Endothelial cell of umbilical vein (primary cell): ENCODE results near the gene RIMS3. TPM values are rescaled to one million over a fixed set of nuclear protein-coding genes. Genes with fewer than 3 reads are reported as not detected.

Source experiments
- BruUV-seq: library from RNA; stranded (reverse); fragments of 400-500 nt; replicated peaks from 2 replicates; lab custom pipeline; 2021; lab: Mats Ljungman, UMichigan
- CTCF ChIA-PET: fragments of 300-600, 350-600 bp; sonication (Branson Sonifier 250); formaldehyde crosslinking; loops from one replicate; lab custom pipeline; 2021; ENCODE audit warnings: antibody characterized with exemption, inconsistent platforms; lab: Charles Lee
- POLR2A ChIA-PET: fragments of 300-600, 350-600 bp; sonication (Branson Sonifier 250); formaldehyde crosslinking; loops from one replicate; lab custom pipeline; 2021; ENCODE audit warnings: antibody characterized with exemption, inconsistent platforms; lab: Charles Lee
- DNase-seq: peaks from one replicate; pipeline ENCODE4 v3.0.0-alpha.2; 2011; ENCODE audit warnings: low read depth, low spot score
- FAIRE-seq: peaks from 2 replicates; lab custom pipeline; 2011; peaks lifted over from hg19 to GRCh38; lab: Jason Lieb, UNC
- H2AFZ ChIP-seq: 2 replicates; pipeline ENCODE4 v1.6.0; 2012; ENCODE audit warnings: low read depth, low read length, control low read depth, inconsistent platforms
- H3K27ac ChIP-seq: 2 replicates; pipeline ENCODE4 v1.5.1; 2011; ENCODE audit warnings: low read depth, mild to moderate bottlenecking, control low read depth, low read length, moderate library complexity; ENCODE audit not compliant: insufficient read depth
- H3K27me3 ChIP-seq, 2 experiments: 2 replicates each; pipeline versions ENCODE4 v1.6.0 to v1.6.1; 2011; ENCODE audit warnings: low read length in 2 of 2, mixed read lengths in 1 of 2; ENCODE audit not compliant: control insufficient read depth in 2 of 2, insufficient read depth in 2 of 2
- H3K36me3 ChIP-seq, 2 experiments: 2 replicates in 1 of 2; 3 replicates in 1 of 2; pipeline ENCODE4 v1.5.1; 2011; ENCODE audit warnings: low read length in 2 of 2, mild to moderate bottlenecking in 1 of 2, moderate library complexity in 1 of 2; ENCODE audit not compliant: control insufficient read depth in 2 of 2, insufficient read depth in 2 of 2; ENCODE audit errors: extremely low read depth in 1 of 2
- H3K4me1 ChIP-seq: 3 replicates; pipeline ENCODE4 v1.5.1; 2011; ENCODE audit warnings: mild to moderate bottlenecking, low read length; ENCODE audit not compliant: control insufficient read depth, insufficient read depth; ENCODE audit errors: extremely low read depth
- H3K4me2 ChIP-seq: 2 replicates; pipeline ENCODE4 v1.6.1; 2011; ENCODE audit warnings: low read length, control low read depth, mixed read lengths; ENCODE audit not compliant: insufficient read depth
- H3K4me3 ChIP-seq, 3 experiments: fragments of 200-600 bp in 1 of 3; sonication (generic), shearing (Covaris generic) in 1 of 3; replicated peaks in 1 of 3; 2 replicates each; pipeline ENCODE4 v1.5.1; 2011 to 2016; ENCODE audit warnings: control low read depth in 3 of 3, low read length in 3 of 3, mild to moderate bottlenecking in 2 of 3, inconsistent platforms in 1 of 3, low read depth in 1 of 3, moderate library complexity in 1 of 3; ENCODE audit not compliant: insufficient read depth in 1 of 3
- H3K79me2 ChIP-seq: 2 replicates; pipeline ENCODE4 v1.6.0; 2012; ENCODE audit warnings: low read length, inconsistent platforms; ENCODE audit not compliant: control insufficient read depth, insufficient read depth
- H3K9ac ChIP-seq: replicated peaks from 2 replicates; pipeline ENCODE3; 2011; ENCODE audit warnings: low read length, control low read depth; ENCODE audit not compliant: insufficient read depth; ENCODE audit errors: extremely low read depth
- H3K9me1 ChIP-seq: replicated peaks from 3 replicates; pipeline ENCODE4 v1.6.0; 2011; ENCODE audit warnings: mild to moderate bottlenecking, low read length; ENCODE audit not compliant: control insufficient read depth, insufficient read depth; ENCODE audit errors: extremely low read depth
- H3K9me3 ChIP-seq: replicated peaks from 2 replicates; pipeline ENCODE4 v1.5.1; 2012; ENCODE audit warnings: low read length, inconsistent platforms; ENCODE audit not compliant: control insufficient read depth, insufficient read depth
- H4K20me1 ChIP-seq: replicated peaks from 2 replicates; pipeline ENCODE3; 2011; ENCODE audit warnings: mild to moderate bottlenecking, low read length; ENCODE audit not compliant: control insufficient read depth, insufficient read depth; ENCODE audit errors: extremely low read depth
- EZH2 ChIP-seq: IDR thresholded peaks from 2 replicates; pipeline ENCODE4 v1.6.1; 2012; ENCODE audit warnings: borderline replicate concordance, low read depth, mild to moderate bottlenecking, moderate library complexity, low read length, inconsistent platforms; ENCODE audit not compliant: severe bottlenecking
- FOS ChIP-seq: IDR thresholded peaks from 2 replicates; pipeline ENCODE4 v1.6.1; 2011; ENCODE audit warnings: mild to moderate bottlenecking, low read length, moderate library complexity, borderline replicate concordance; ENCODE audit not compliant: insufficient read depth
- GATA2 ChIP-seq: IDR thresholded peaks from 2 replicates; pipeline ENCODE4 v1.7.0; 2011; ENCODE audit warnings: low read depth, mild to moderate bottlenecking, moderate library complexity, mixed read lengths, low read length; ENCODE audit not compliant: insufficient read length, insufficient read depth
- JUN ChIP-seq: IDR thresholded peaks from 2 replicates; pipeline ENCODE4 v1.6.1; 2011; ENCODE audit warnings: borderline replicate concordance, low read depth; ENCODE audit not compliant: insufficient read length, insufficient read depth
- MYC ChIP-seq: IDR thresholded peaks from one replicate; pipeline ENCODE4 v1.6.1; 2011; ENCODE audit warnings: mild to moderate bottlenecking, low read depth, low read length
- POLR2A ChIP-seq: IDR thresholded peaks from 2 replicates; pipeline ENCODE4 v1.6.1; 2012; ENCODE audit warnings: low read depth, mild to moderate bottlenecking, control low read depth, low read length
- POLR2AphosphoS5 ChIP-seq: IDR thresholded peaks from 2 replicates; pipeline ENCODE4 v1.6.1; 2012; ENCODE audit warnings: low read depth, mild to moderate bottlenecking, control low read depth, low read length, moderate library complexity; ENCODE audit not compliant: insufficient read depth
- dilution Hi-C: fragments of 300-500 bp; cut with MboI; formaldehyde crosslinking; loops from one replicate; pipeline ENCODE4 v1.15.0; 2019; ENCODE audit warnings: low sequenced_read_pairs; ENCODE audit not compliant: extremely low pct_ligation_motif_present
- intact Hi-C: fragments of 100-400 bp; cut with micrococcal nuclease; formaldehyde crosslinking; loops from one replicate; pipeline ENCODE4 v1.10.0; 2022
- polyA plus RNA-seq, 4 experiments: library from polyadenylated mRNA; depleted of rRNA in 3 of 4; stranded (reverse) in 3 of 4; unstranded in 1 of 4; fragments of >200 nt; gene quantifications; 2 replicates each; pipeline versions ENCODE4 v1.2.1 to v1.2.3, GENCODE V29; 2011 to 2012; ENCODE audit warnings: missing spikeins in 1 of 4
- total RNA-seq: library from RNA; stranded (reverse); gene quantifications from 2 replicates; pipeline ENCODE4 v1.2.3, GENCODE V29; 2021
- TF ChIP-seq, protein P1 (sequence below), 2 donors: IDR thresholded peaks; 1 replicate in 1 of 2; 2 replicates in 1 of 2; pipeline ENCODE4 v1.5.1; 2011; ENCODE audit warnings: low read length in 2 of 2, mild to moderate bottlenecking in 2 of 2, moderate library complexity in 2 of 2, control low read depth in 1 of 2, inconsistent platforms in 1 of 2, low read depth in 1 of 2; ENCODE audit not compliant: insufficient read depth in 1 of 2; ENCODE audit errors: extremely low read depth in 1 of 2
- TF ChIP-seq, protein P2 (sequence below): IDR thresholded peaks from 2 replicates; pipeline ENCODE4 v1.6.1; 2011; ENCODE audit not compliant: insufficient read depth, insufficient read length

The RIMS3 gene
- total and polyA plus RNA-seq, 2 donors (not counting 3 experiments of a cell fraction or from before 2014, with no cell fraction given) = 0.14 to 0.15 TPM

DNA sequence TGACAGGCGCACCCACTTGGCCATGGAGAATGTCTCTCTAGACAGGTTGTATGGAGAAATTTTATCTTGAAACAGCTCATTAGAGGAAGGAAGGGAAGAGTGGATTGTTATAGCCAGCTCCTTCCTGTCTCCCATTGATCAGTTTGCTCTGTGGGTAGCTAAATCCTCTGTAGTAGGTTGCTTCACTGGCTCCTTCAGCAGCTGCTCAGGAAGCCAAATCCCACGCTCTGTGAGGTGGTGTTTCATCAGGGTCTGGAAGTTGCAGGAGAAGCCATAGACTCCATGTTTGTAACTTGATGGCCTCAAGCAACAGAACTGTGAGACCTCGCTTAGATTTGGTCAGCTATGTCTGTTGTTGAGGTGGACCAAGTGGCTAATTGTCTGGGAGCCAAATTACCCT lies 19.2 kb upstream of the RIMS3 start:
- intact Hi-C loops = no loop called here
- Histone ChIP-seq H2AFZ (no peak overlapping the region), H3K4me1 (no peaks in the 10 kb centered on the region), H4K20me1 (no peaks in the 10 kb centered on the region), H3K79me2 (peaks cover 2% of the 10 kb centered on the region), H3K27me3 (no peaks in the 10 kb centered on the region), H3K9me3 (no peaks in the 10 kb centered on the region), H3K9me1 (no peaks in the 10 kb centered on the region), H3K9ac (no peak overlapping the region), H3K4me3 (no peak overlapping the region), H3K4me2 (no peak overlapping the region), H3K36me3 (no peaks in the 10 kb centered on the region), H3K27ac (no peak overlapping the region)
- no peak for TF ChIP-seq POLR2AphosphoS5
- TF ChIP-seq MYC = no peak
- TF ChIP-seq GATA2 = no peak
- TF ChIP-seq, protein P1, sequence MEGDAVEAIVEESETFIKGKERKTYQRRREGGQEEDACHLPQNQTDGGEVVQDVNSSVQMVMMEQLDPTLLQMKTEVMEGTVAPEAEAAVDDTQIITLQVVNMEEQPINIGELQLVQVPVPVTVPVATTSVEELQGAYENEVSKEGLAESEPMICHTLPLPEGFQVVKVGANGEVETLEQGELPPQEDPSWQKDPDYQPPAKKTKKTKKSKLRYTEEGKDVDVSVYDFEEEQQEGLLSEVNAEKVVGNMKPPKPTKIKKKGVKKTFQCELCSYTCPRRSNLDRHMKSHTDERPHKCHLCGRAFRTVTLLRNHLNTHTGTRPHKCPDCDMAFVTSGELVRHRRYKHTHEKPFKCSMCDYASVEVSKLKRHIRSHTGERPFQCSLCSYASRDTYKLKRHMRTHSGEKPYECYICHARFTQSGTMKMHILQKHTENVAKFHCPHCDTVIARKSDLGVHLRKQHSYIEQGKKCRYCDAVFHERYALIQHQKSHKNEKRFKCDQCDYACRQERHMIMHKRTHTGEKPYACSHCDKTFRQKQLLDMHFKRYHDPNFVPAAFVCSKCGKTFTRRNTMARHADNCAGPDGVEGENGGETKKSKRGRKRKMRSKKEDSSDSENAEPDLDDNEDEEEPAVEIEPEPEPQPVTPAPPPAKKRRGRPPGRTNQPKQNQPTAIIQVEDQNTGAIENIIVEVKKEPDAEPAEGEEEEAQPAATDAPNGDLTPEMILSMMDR (IDR thresholded peaks at IDR 0.05; ENCODE audit: extremely low read depth in 1 of 2, insufficient read depth in 1 of 2, low read depth in 1 of 2, low read length in 2 of 2) = no peak
- no peak for TF ChIP-seq EZH2
- TF ChIP-seq, protein P2, sequence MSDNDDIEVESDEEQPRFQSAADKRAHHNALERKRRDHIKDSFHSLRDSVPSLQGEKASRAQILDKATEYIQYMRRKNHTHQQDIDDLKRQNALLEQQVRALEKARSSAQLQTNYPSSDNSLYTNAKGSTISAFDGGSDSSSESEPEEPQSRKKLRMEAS = no peak
- TF ChIP-seq JUN = no peak
- no peak for TF ChIP-seq POLR2A
- no peak for TF ChIP-seq FOS
- no TSS peak for BruUV-seq
- dilution Hi-C loops = no loop called here
- CTCF ChIA-PET = interaction anchor here (0.8 to 2.6 kb wide), 4 partner anchors 11 to 90 kb away, joined by 3 to 14 read pairs (median 4); no protein-coding TSS in a partner anchor
- FAIRE-seq = no peak
- DNase-seq = no peak
- POLR2A ChIA-PET = no interaction called here
